Dedifferentiated amniotic fluid mesenchymal stem cell (primary cell): ENCODE results near the gene GMEB2.
"Not testable (repeated sequence)": the region's sequence is repeated elsewhere in the genome, so short reads cannot be mapped to it uniquely, and the experiment has no call there.

Experiments used
- DNase-seq: peaks from one replicate; pipeline ENCODE4 v3.0.0-alpha.2; 2016; ENCODE audit errors: extremely low spot score

Gene GMEB2, protein sequence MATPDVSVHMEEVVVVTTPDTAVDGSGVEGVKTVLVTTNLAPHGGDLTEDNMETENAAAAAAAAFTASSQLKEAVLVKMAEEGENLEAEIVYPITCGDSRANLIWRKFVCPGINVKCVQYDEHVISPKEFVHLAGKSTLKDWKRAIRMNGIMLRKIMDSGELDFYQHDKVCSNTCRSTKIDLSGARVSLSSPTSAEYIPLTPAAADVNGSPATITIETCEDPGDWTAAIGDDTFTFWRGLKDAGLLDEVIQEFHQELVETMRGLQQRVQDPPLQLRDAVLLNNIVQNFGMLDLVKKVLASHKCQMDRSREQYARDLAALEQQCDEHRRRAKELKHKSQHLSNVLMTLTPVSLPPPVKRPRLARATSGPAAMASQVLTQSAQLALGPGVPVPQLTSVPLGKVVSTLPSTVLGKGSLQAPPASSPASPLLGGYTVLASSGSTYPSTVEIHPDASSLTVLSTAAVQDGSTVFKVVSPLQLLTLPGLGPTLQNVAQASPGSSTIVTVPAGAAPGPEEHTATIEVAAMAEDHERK

DNA sequence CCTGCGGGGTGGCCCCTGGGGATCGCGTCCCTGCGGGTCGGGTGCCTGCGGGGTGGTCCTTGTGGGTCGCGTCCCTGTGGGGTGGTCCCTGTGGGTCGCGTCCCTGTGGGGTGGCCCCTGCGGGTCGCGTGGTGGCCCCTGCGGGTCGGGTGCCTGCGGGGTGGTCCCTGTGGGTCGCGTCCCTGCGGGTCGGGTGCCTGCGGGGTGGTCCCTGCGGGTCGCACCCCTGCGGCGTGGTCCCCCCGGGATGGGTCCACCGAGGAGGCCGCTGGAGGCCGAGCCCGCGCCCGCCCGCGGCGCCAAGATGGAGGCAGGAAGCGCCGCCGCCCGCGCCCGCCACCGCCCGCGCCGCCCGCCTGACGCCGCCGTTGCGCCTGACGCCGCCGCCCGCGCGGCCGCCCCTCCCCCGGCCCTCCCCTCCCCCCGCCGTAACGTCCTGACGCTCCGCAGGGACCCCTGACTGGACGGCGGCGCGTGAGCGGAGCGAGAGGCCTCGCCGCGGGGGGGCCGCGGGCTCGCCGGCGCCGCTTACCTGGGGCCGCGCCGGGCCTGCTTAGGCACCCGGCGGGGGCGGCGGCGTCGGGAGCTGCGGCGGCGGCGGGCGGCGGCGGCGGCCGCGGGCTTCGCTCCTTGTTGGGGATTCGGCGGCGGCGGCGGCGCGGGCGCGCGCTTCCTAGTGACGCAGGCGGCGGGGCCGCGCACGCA lies at the start of gene GMEB2:
TSS of gene GMEB2 (minus strand) at position 678 of the 705 bp plus-strand sequence. CDS start 7,704 bp downstream, outside the sequence.
- DNase-seq: peak; percentile 17

DNA sequence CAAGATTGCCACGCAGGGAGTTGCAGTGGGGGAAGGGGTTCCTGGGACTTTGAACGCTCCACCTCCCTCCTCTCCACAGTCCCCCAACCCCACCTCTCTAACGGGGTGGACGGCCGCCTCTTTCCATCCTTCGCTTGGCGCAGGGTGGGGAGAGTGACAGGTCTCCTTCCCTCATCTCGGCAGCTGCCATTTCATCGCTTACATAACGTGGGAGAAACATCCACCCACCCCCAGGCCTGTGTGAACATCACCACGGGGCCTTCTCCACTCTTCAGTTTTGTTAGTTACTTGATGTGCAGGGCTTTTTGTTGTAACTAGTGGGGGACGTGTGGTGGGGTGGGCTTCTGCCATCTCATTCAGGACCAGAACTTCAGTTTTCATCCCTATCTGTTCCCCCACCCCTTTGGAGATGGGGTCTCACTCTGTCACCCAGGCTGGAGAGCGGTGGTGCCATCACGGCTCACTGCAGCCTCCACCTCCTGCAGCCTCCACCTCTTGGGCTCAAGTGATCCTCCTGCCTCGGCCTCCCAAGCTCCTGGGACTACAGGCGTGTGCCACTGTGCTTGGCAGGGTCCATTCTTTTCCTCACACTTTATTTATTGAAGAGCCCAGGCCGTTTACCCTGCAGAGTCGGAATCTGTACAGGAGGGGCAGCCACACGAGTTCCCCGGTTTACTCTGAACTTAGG lies 48.9 kb upstream of the GMEB2 start:
- DNase-seq: no peak

DNA sequence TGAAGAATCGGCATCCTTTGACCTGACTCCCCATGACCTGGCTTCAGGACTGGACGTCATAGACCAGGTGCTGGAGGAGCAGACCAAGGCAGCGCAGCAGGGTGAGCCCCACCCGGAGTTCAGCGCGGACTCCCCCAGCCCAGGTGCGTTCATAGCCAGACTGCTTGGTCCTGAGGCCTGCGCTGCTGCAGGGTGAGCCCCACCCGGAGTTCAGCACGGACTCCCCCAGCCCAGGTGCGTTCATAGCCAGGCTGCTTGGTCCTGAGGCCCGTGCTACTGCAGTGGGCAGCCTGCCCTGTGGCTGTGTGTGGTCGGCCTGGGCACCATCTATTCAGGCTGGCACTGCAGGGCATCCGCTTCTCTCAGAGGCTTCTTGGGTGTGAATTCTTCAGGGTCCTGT lies 47.0 kb upstream of the GMEB2 start:
- no peak for DNase-seq

DNA sequence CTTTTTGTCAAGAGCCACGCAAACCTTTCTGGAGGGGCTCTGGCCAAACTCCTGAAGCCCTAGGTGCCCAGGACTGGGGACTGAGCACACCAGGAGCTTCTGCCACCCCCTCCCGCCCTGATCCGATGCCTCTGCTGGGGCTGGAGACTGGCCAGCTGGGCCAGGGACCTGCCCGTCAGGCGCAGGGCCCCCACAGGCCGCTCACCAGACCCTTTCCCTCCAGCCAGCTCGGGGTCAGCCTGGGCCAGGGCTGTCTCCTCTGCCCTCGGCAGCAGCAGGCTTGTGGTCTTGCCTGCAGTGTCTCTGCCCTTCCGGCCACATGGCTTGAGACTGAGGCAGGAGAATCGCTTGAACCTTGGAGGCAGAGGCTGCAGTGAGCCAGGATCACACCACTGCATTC lies 45.8 kb upstream of the GMEB2 start:
- no peak for DNase-seq

DNA sequence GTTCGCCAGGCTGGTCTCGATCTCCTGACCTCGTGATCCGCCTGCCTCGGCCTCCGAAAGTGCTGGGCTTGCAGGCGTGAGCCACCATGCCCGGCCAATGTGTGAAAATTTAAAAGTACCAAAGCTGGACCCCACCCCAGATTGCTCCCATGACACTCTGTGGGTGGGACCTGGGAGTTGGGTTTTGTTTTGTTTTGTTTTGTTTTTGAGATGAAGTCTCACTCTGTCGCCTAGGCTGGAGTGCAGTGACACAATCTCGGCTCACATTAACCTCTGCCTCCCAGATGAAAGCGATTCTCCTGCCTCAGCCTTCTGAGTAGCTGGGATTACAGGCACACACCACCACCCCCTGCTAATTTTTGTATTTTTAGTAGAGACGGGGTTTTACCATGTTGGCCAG lies 44.8 kb upstream of the GMEB2 start:
- DNase-seq: not testable (repeated sequence)

DNA sequence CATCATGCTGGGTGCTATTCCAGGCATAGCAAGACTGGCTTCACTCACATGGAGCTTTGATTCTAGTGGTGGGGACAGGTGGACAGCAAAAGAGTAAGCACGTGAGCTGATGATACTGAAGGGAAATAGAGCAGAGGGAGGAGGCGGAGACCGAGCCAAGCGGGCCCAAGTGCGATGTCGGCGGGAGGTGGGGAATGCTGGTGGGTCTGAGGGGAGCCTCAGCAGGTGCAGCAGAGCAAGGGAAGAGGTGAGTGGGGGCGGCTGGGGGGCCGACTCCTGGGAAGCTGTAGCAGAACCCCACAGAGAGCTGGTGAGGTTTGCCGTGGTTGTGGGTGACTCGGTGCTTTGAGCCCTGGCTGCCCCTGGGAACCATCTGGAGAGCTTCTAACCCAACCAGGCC lies 41.5 kb upstream of the GMEB2 start:
- no peak for DNase-seq

DNA sequence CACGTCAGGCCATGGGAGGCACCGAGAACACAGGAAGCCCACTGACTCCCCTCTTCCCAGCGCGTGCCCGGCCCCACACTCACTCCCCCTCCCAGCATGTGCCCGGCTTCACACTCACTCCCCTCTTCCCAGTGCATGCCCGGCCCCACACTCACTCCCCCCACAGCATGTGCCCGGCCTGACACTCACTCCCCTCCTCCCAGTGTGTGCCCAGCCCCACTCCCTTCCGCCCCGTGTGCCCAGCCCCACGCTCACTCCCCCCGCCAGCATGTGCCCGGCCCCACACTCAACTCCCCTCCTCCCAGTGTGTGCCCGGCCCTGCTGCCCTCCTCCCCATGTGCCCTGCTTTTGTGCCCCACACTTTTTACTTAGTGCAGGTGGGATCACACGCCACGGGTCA lies 41.0 kb upstream of the GMEB2 start:
- no peak for DNase-seq

DNA sequence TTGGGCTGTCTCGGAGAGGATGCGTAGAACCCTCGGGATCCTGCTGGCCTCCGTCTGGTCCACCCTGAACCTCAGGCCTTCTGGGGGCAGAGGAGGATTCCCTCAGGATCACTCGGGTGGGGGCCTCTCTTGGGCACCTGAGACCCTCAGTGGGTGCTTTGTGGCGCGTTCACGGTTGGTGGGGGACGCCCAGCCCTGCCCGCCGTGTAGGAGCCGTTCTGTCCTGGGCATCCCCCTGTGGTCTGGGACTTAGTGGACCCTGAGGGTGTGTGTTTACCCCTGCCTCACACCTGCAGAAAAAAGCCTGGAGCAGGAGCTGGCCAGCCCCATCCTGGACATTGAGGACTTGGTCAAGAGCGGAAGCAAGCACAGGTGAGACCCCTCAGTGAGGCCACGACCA lies 38.8 kb upstream of the GMEB2 start:
- no peak for DNase-seq

DNA sequence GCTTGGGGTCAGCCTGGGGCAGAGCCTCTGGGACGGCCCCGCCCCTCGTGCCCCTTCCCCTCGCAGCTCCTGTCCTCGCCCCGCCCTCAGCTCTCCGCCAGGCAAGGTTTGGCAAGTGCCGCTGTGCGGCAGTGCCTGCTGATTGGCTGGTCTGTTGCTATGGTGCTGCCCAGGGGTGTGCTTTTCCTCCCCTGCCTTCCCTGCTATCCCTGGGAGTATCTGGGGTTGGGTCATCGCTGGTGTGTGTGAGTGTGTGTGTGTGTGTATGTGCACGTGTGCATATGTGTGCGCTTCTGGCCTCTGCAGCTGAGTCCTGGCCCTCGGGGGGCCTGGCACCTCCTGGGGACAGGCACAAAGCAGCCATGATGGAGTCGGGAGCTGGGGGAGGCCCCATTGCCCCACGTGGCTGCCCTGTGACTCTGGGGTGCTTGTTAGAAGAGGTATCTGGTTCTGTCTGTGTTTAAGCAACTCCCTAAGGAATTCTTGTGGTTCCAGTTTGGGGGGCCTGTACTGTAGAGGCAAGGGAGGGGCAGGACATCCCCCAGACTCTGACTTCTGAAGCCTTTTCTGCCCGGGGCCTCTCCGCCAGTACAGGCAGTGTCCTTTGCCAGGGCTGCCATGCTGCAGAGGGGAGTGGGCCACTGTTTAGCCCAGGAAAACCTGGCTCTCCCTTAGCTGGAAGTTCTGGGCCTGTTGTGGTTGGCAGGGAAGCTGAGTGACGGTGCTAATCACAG lies 38.1 kb upstream of the GMEB2 start:
- DNase-seq: no peak

DNA sequence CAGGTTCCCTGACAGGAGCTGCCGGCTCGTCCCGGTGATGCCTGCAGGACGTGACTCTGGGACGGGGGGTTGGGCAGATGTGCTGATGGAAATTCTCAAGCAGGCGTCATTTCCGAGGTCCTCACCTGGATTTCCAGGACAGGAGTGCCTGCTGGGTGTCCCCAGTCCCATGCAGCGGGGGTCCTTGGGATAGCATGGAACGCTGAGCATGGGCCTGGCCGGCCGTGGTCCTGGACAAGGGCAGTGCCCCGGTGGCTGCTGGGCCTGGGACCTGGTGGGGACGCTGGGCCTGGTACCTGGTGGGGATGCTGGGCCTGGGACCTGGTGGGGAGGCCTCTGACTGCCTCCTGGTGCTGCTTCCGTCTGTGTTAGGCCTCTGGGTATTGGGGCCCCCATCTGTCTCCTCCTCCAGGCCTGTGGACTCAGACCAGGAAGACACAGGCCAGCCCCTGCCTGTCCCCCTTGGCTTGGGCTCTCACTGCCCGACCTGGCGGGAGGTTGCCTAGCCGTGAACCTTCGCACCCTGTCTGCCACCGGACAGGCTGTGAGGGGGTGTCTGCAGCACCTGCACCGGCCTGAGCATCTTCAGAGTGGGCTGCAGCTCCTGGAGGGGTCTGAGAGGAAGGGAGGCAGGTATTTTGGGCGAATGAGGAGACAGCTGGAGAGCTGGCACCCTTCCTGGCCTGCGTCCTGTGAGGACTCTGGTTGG lies 37.4 kb upstream of the GMEB2 start:
- DNase-seq: no peak

DNA sequence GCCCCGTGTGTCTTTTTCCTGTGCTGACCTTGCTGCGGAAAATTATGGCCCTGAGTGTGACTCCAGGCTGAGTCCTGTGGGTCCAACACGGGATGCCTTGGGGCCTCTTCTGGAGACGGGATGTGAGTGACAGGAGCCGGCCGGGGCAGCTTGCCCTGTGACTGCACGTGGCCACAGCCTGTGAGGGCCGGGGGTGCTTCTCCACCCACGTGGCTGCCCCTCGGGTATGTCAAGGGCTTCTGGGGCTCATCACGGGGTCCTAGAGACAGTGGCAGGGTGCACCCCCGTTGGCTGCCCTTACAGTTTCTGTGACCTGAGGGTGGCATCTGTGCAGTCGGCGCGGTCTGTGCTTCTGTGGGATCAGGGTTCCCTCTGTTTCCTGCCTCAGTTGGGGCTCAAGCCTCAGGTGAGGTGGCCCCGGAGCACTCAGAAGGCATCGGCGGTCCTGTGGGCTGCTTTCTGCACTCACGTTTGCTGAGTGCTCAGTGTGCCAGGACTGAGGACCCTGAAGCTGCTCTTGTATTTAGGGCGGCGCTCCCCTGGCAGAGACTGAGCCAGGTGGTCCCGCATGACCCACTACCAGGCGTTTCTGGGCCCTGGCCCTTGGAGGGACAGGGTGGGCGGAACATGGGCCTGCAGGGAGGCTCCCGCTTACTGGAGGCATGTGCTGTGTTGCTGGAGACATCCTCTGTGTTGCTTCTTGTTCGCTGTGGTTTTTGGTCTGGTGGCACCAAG lies 36.6 kb upstream of the GMEB2 start:
- no peak for DNase-seq

DNA sequence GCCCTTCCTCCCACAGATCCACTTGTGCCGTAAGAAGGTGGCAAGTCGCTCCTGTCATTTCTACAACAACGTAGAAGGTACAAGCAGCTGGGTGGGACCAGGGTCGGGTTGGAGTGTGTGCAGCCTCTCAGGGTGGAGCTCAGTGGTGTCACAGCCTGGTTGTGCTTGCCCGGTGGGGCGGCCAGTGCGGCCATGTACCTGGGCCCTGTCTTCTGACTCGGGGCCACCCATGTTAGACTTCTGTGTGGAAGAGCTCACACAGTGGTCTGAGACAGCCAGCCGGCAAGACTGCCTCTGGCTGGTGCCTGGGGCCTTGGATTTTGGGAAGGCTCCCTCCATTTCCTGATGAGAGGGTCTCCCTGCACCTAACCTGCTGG lies 35.9 kb upstream of the GMEB2 start:
- no peak for DNase-seq

DNA sequence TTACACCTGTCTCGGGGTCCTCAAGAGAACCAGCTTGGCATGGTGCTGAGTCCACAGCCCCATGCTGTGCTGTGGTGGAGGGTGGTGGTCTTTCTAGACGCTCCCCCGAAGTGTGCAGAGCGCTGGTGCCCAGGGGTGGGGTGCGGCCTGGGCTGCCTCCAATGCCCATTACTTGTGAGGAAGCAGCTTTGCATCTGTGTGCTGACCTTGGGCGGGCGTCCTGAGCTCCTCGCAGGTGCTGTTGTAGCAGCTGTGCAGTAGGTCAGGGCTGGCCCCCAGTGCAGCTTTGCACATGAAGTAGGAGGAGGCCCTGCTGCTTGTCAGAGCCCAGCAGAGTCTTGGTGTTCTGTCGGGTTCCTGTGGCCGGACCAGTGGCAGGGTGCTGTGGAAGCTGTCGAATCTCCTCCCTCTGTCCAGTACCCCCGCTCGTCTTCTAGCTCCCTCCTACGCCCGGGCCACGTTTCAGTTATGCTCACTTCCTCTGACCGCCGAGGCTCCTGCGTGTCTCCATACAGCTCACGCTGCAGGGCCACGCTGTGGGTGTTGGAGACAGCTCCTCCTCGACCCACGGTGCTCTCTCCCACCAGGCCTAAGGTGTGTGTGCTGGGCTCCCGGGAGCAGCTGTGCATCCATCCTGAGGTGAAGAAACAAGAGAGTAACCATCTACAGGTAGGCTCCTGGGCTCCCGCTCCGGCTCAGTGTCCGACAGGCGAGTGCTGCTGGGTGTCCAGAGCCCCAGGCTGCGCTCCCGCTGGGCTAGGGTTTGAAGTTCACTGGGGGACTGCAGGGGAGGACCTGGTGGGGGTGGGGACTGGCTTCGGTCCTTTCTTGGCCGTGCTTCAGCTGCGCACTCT lies 35.3 kb upstream of the GMEB2 start:
- DNase-seq: no peak

DNA sequence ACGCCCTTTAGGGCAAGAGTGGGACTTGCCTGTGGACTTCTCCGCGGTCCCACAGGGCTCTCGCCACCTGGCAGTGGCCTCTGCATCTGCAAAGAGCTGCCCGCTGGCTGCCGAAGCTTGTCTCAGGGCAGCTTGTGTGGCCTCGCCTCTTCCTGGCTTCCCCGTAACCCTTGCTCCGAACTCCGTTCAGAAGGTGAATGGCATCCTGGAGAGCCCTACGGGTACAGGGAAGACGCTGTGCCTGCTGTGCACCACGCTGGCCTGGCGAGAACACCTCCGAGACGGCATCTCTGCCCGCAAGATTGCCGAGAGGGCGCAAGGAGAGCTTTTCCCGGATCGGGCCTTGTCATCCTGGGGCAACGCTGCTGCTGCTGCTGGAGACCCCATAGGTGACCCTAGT lies 34.2 kb upstream of the GMEB2 start:
- no peak for DNase-seq

DNA sequence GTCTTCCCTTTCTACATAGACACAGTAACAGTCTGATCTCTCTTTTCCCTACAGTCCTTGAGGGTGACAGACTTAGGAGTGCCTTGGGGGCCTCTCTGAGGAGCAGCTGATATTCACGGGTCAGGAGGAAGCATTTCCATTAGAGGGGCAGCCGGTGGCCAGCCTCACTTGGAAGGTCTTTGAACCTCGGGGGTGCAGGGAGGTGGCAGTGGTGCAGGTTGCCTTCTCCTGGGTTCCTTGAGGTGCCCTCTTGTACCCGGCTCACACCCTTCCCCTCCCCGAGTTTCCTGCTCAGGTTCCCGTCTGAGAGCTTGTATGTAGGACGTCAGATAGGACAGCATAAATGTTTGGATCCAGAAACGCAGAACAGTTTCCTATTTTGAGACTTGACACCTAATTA lies 33.7 kb upstream of the GMEB2 start:
- no peak for DNase-seq

DNA sequence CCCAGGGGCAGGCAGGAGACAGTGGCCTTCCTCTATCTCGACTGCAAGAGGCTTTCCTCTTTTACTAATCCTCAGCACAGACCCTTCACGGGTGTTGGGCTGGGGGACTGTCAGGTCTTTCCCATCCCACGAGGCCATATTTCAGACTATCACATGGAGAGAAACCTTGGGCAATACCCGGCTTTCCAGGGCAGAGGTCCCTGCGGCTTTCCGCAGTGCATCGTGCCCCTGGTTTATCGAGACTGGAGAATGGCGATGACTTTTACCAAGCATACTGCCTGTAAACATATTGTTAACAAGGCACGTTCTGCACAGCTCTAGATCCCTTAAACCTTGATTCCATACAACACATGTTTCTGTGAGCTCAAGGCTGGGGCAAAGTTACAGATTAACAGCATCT lies 33.3 kb upstream of the GMEB2 start:
- not testable (repeated sequence) for DNase-seq

DNA sequence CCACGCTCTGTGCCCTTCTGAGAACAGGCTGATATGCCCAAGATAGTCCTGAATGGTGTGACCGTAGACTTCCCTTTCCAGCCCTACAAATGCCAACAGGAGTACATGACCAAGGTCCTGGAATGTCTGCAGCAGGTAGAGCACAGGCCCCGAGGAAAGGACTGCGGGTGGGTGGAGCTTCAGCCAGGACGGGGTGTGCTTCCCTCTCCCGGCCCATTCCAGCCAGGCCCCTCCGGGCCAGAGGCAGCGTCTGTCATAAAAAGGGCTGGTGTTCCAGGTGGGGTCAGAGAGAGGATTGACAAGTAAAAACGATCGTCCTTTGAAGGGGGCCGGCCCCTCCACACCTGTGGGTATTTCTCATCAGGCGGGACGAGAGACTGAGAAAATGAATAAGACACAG lies 32.5 kb upstream of the GMEB2 start:
- no peak for DNase-seq

DNA sequence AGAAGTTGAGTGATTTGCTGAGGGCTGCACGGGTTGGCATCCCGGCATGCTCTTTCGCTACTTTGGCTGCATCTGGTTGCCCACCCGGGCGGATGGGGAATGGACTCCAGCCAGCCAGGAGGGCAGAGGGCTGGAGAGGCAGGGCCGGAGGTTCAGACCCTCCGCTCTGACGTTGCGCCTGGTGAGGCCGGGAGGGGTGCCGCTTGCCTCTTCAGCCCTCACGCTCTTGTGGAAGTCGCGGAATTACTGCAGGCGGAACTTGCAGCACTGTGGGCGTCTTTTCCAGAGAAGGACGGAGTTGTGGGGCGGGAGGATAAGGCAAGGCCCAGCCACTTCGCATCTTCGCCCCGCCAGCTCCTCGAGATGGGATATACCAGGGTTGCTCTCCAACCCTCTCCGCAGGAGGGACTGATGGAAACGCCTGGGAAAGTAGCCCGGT lies 31.9 kb upstream of the GMEB2 start:
- DNase-seq: peak; percentile 22

DNA sequence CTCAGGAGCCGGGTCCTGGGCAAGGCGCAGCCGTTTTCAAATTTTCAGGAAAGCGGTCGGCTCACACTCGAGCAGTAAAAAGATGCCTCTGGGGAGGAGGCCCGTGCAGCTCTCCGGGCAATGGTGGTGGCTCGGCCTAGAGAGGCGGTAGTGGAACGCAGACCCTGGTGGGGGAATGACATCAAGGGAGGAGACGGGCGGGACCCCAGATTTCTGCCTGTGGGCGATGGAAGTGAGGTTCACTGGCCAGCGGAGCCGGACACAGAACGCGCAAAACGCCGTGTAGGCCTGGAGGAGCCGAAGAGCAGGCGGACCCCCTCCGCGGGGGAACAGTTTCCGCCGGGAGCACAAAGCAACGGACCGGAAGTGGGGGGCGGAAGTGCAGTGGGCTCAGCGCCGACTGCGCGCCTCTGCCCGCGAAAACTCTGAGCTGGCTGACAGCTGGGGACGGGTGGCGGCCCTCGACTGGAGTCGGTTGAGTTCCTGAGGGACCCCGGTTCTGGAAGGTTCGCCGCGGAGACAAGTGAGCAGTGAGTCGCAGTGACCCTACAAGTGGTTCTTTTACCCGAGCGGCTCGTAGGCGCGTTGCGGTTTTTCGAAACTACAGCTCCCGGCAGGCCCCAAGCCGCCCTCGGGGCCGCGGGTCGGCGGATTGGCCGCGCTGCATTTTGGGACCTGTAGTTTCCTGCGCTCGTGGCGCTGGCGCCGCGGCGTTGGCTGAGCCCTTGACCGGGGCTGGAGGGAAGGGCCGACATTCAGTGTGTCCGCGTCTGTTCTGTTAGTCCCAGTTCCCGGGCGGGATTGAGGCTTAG lies 31.2 kb upstream of the GMEB2 start, which contains the start of gene RTEL1:
TSS of gene RTEL1 (plus strand) at position 376 of the 812 bp plus-strand sequence. CDS start 1,091 bp downstream, outside the sequence.
- DNase-seq: peak; percentile 85
